Choroid plexus epithelial cell (primary cell): ENCODE results near the gene ZNF616.
A peak's percentile ranks its signal among the peaks of the same experiment; 100 is the strongest.

ENCODE experiments used
- DNase-seq: peaks from one replicate; pipeline ENCODE4 v3.0.0-alpha.2; 2010; ENCODE audit warnings: low read depth
- H3K4me3 ChIP-seq: 2 replicates; pipeline ENCODE4 v1.5.1; 2011; ENCODE audit warnings: low read depth, mild to moderate bottlenecking, control low read depth, low read length, moderate library complexity
- TF ChIP-seq, protein P1 (sequence below): conservative IDR thresholded peaks from 2 replicates; pipeline ENCODE4 v1.5.1; 2011; ENCODE audit warnings: low read depth, mild to moderate bottlenecking, control low read depth, inconsistent platforms, low read length, moderate library complexity

The ZNF616 gene

DNA sequence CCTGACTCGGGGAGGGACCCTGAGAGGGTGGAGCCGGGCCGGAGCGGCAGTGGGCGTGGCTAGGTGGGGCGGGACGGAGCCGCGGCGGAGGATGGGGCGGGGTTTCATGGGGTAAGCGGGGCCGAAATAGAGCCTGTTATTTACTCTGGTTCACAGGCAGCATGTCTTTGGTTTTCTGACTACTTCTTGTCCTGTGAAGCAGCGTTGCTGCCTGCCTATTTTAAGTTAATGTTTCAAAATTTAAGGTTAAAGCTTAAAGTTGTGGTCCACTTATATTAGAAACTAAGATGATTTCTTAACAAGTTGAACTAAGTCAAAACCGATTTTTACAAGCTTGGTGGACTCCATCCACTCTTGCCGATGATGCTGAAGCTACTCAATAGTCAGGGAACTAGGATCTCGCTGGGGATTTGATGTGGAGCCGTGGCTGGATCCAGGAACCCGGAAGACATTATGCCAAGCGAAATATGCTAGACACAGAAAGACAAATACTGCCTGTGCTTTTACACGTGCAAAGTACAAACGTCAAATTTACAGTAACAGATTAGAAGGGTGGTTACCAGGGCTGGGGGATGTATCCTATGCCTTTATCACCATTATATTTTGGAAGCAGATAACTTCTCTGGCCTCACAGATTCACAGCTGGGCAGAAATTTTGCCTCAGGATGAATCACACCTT is 433 bp upstream of the ZNF616 start:
- no peak for DNase-seq
- H3K4me3 ChIP-seq: peak overlapping the region; percentile 39
- TF ChIP-seq, protein P1, sequence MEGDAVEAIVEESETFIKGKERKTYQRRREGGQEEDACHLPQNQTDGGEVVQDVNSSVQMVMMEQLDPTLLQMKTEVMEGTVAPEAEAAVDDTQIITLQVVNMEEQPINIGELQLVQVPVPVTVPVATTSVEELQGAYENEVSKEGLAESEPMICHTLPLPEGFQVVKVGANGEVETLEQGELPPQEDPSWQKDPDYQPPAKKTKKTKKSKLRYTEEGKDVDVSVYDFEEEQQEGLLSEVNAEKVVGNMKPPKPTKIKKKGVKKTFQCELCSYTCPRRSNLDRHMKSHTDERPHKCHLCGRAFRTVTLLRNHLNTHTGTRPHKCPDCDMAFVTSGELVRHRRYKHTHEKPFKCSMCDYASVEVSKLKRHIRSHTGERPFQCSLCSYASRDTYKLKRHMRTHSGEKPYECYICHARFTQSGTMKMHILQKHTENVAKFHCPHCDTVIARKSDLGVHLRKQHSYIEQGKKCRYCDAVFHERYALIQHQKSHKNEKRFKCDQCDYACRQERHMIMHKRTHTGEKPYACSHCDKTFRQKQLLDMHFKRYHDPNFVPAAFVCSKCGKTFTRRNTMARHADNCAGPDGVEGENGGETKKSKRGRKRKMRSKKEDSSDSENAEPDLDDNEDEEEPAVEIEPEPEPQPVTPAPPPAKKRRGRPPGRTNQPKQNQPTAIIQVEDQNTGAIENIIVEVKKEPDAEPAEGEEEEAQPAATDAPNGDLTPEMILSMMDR: no peak

DNA sequence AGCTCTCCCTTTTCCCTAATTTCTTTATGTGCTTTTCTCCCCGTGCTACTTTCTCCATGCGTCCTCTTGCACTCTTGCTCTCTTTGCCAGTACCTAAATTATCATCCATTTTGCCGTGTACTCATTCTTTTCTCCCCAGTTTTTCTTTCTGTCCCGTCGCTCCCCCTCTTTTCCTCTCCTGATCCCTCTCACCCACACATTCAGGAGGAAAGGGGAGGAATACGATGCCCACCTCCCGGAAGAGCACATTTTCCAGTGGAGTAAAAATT is 821 bp downstream of the ZNF616 start:
- H3K4me3 ChIP-seq: peak overlapping the region; percentile 86
- no peak for DNase-seq
- TF ChIP-seq, protein P1: no peak

DNA sequence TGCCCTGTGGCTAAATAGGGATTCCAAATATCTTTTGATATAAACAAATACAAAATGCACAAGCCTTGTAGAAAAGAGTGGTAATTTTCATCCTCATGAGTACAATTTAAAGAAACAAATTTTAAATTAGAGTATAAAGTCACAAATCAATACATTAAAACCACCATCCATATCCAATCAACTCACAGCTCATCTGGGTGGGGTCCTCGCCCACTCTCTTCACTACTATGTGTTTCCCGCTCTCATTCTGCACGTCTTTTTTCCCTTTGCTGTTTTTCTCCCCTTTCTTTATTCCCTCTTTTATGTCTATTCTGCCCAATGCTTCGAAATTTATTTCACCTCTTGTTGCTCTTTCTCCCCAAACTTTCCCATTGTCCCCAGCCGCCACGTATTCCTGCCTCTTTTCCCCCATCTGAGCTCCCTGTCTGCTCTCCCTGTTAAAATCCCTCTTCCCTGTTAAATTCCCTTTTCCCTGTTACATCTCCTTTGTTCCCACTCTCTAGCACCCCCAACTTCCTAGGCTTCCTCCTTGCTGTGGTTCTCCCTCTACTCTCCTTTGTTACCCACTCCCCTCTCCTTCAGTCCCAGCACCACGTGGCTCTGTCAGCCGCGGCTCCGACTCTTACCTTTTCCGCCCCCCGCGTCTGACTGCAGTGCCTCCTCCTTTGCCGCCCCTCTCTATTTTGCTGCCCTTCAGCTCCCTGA is 1.3 kb downstream of the ZNF616 start:
- peak overlapping the region; percentile 86 for H3K4me3 ChIP-seq
- peak; percentile 15 for DNase-seq
- TF ChIP-seq, protein P1: no peak

DNA sequence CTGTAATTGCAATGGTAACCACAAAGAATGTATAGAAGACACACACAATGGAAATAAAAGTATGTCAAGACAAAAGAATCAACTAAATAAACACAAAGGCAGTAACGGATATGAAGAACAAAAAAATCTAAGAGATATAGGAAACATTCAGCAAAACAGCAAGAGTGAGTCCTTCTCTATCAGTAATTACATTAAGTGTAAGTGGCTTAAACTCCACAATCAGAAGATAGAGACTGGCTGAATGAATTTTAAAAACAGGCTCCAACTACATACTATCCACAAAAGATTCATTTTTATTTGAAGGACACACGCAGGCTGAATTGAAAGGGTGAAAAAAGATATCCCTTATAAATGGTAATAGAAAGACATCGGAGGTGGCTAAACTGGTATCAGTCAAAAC is 19.5 kb downstream of the ZNF616 start:
- TF ChIP-seq, protein P1: no peak
- DNase-seq: no peak
- H3K4me3 ChIP-seq: no peak overlapping the region

DNA sequence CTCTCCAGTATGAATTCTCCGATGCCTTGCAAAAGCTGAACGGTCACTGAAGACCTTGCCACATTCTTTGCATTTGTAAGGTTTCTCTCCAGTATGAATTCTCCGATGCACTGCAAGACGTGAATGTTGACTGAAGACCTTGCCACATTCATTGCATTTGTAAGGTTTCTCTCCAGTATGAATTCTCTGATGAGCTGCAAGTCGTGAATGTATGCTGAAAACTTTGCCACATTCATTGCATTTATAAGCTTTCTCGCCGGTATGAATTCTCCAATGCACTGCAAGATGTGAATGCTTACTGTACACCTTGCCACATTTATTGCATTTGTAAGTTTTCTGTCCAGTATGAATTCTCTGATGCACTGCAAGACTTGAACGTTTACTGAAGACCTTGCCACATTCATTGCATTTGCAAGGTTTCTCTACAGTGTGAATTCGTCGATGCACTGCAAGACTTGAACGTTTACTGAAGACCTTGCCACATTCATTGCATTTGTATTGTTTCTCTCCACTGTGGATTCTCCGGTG is 24.1 kb downstream of the ZNF616 start:
- H3K4me3 ChIP-seq: no peak overlapping the region
- TF ChIP-seq, protein P1: no peak
- DNase-seq: no peak

DNA sequence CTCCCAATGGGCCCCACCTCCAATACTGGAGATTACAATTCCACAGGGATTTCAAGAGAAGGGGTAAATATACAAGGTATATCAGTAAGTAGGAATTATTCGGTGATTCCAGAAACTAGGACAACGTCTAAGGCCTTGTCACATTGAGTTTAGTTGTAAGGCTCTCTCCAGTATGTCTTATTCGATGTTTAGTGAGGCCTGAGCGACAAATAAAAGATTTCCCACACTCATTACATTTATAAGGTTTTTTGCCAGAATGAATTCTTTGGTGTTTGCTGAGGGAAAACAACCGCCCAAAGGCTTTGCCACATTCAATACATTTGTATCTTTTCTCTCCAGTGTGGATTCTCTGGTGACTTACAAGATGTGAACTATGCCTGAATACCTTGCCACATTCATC is 25.0 kb downstream of the ZNF616 start:
- TF ChIP-seq, protein P1: no peak
- no peak for DNase-seq
- H3K4me3 ChIP-seq: no peak overlapping the region

DNA sequence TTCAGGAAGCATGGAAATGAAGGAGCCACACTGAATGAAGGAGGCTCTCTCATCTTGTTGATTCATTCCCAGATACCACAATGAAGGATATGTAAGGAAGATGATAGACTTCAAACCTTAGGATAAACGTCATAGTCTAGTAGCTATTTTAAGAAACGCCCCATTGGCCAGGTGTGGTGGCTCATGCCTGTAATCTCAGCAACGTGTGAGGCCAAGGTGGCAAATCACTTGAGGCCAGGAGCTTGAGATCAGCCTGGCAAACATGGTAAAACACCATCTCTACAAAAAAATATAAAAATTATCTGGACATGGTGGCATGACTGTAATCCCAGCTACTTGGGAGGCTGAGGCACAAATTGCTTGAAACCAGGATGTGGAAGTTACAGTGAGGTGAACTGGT is 27.1 kb downstream of the ZNF616 start:
- TF ChIP-seq, protein P1: no peak
- H3K4me3 ChIP-seq: no peak overlapping the region
- DNase-seq: no peak
